WTC11 (cell line): ENCODE measurements around the gene TAF6.

Experiments used
- ARID4B ChIP-seq: sonication (generic); formaldehyde crosslinking; IDR thresholded peaks from 2 replicates; pipeline ENCODE4 v1.8.0; 2023; ENCODE audit warnings: missing genetic modification reagents, mild to moderate bottlenecking, borderline replicate concordance
- CREM ChIP-seq: sonication (generic); formaldehyde crosslinking; IDR thresholded peaks from 2 replicates; pipeline ENCODE4 v1.8.1; 2022; ENCODE audit warnings: mild to moderate bottlenecking, missing genetic modification reagents, moderate library complexity
- CTCF ChIP-seq: fragments of 200-600 bp; IDR thresholded peaks from 2 replicates; pipeline ENCODE4 v1.8.0; 2022; ENCODE audit warnings: antibody characterized with exemption
- FOXJ3 ChIP-seq: sonication (generic); formaldehyde crosslinking; IDR thresholded peaks from 2 replicates; pipeline ENCODE4 v1.9.0; 2021; ENCODE audit warnings: missing genetic modification reagents, mild to moderate bottlenecking, borderline replicate concordance
- HMGXB4 ChIP-seq: sonication (generic); formaldehyde crosslinking; IDR thresholded peaks from 2 replicates; pipeline ENCODE4 v1.8.1; 2023; ENCODE audit warnings: mild to moderate bottlenecking, moderate library complexity, missing genetic modification reagents
- MAX ChIP-seq: sonication (generic); formaldehyde crosslinking; IDR thresholded peaks from 2 replicates; pipeline ENCODE4 v1.8.0; 2022; ENCODE audit warnings: mild to moderate bottlenecking, missing genetic modification reagents
- RELA ChIP-seq: sonication (generic); formaldehyde crosslinking; IDR thresholded peaks from 2 replicates; pipeline ENCODE4 v1.8.1; 2022; ENCODE audit warnings: missing genetic modification reagents, mild to moderate bottlenecking, borderline replicate concordance
- TCF7 ChIP-seq: sonication (generic); formaldehyde crosslinking; IDR thresholded peaks from 2 replicates; pipeline ENCODE4 v1.8.0; 2022; ENCODE audit warnings: mild to moderate bottlenecking, low read depth, missing genetic modification reagents, moderate library complexity
- TEAD4 ChIP-seq: sonication (generic); formaldehyde crosslinking; IDR thresholded peaks from 2 replicates; pipeline ENCODE4 v1.8.0; 2022; ENCODE audit warnings: mild to moderate bottlenecking, missing genetic modification reagents
- ZNF232 ChIP-seq: sonication (generic); formaldehyde crosslinking; IDR thresholded peaks from 2 replicates; pipeline ENCODE4 v1.8.0; 2022; ENCODE audit warnings: mild to moderate bottlenecking, missing genetic modification reagents
- ZNF281 ChIP-seq: sonication (generic); formaldehyde crosslinking; IDR thresholded peaks from 2 replicates; pipeline ENCODE4 v1.8.0; 2023; ENCODE audit warnings: mild to moderate bottlenecking, missing genetic modification reagents

- TF ChIP-seq CREM (CRISPR knock-in tag) (no peak), HMGXB4 (CRISPR knock-in tag) (no peak), ZNF281 (CRISPR knock-in tag) (no peak), CTCF (no peak), ZNF232 (no peak), ARID4B (CRISPR knock-in tag) (no peak), RELA (CRISPR knock-in tag) (no peak), TEAD4 (CRISPR knock-in tag) (no peak), TCF7 (no peak), MAX (CRISPR knock-in tag) (no peak), FOXJ3 (CRISPR knock-in tag) (no peak)
These were observed 47.3 kb upstream of the TAF6 start for GRCh38 chr7:100166317-100166940.
